MM.1S (cell line): Measurements from ENCODE around the gene EPHB1.

Experiments
- EZH2 ChIP-seq: fragments of 300-600 bp; sonication (generic); optimal IDR thresholded peaks from 2 replicates; pipeline ENCODE3; 2017; ENCODE audit warnings: low read depth, mild to moderate bottlenecking, antibody characterized with exemption, low read length, mixed read lengths
- TF ChIP-seq, protein P1 (sequence below): fragments of 300-600 bp; sonication (generic); IDR thresholded peaks from 2 replicates; pipeline ENCODE4 v1.5.1; 2016; ENCODE audit warnings: antibody characterized with exemption, low read length, mixed read lengths

DNA sequence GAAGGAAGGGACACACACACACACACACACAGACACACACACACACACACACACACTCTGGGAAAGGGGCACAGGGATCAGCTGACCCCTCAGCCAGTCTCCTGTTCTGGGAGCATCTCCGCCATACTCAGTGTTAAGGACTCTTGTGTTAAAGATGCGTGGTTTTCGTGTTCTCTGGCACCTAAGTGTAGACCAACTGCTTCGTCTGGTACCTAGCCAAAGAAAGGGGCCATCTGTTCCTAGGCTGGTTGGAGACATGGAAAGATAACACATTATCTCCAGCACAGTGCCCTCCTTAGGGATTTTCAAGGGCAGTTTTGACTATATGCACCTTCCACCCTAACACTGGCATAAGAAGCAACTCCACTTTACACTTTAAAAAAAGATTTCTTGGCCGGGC is 65.1 kb downstream of the EPHB1 start:
- TF ChIP-seq, protein P1, sequence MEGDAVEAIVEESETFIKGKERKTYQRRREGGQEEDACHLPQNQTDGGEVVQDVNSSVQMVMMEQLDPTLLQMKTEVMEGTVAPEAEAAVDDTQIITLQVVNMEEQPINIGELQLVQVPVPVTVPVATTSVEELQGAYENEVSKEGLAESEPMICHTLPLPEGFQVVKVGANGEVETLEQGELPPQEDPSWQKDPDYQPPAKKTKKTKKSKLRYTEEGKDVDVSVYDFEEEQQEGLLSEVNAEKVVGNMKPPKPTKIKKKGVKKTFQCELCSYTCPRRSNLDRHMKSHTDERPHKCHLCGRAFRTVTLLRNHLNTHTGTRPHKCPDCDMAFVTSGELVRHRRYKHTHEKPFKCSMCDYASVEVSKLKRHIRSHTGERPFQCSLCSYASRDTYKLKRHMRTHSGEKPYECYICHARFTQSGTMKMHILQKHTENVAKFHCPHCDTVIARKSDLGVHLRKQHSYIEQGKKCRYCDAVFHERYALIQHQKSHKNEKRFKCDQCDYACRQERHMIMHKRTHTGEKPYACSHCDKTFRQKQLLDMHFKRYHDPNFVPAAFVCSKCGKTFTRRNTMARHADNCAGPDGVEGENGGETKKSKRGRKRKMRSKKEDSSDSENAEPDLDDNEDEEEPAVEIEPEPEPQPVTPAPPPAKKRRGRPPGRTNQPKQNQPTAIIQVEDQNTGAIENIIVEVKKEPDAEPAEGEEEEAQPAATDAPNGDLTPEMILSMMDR = no peak
- TF ChIP-seq EZH2 = no peak
